ENCODE measurements around the gene METTL8.

Gene METTL8, protein sequence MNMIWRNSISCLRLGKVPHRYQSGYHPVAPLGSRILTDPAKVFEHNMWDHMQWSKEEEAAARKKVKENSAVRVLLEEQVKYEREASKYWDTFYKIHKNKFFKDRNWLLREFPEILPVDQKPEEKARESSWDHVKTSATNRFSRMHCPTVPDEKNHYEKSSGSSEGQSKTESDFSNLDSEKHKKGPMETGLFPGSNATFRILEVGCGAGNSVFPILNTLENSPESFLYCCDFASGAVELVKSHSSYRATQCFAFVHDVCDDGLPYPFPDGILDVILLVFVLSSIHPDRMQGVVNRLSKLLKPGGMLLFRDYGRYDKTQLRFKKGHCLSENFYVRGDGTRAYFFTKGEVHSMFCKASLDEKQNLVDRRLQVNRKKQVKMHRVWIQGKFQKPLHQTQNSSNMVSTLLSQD

DNA sequence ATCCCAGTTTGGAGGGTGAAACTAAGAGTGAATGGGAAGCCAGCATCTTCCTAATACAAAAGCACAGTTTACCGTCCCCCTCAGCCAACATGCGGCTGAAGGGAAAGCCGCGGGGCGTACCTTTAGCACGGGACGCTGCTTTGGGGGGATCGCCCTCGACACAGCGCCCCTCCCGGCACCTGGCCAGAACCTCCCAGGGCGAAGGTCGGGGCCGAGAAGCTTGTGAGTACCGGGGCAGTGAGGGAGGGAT is at the start of gene METTL8:
Gene METTL8 (minus strand): TSS at position 228 of the 250 bp plus-strand sequence. CDS start 41,805 bp downstream, outside the sequence.
- DNase-seq, result no peak

DNA sequence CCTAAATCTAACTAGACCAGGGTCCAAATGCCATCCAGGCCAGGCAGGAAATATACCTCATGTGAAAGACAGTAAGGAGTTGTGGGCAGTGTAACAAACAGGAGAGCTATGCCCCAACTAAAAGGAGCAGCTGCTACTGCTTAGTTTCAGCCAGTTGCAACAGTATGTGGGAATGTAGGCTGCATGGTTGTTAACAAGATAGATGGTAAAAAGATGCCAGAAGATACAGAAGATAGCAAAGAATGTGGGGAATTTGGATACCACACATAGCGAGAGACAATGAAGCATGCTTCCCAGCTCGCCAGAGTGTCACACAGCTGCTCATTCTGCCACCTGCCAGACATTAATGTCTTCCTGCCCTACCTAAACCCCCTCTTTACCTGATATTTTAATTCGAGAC is 49.1 kb upstream of the METTL8 start:
- DNase-seq, result no peak

DNA sequence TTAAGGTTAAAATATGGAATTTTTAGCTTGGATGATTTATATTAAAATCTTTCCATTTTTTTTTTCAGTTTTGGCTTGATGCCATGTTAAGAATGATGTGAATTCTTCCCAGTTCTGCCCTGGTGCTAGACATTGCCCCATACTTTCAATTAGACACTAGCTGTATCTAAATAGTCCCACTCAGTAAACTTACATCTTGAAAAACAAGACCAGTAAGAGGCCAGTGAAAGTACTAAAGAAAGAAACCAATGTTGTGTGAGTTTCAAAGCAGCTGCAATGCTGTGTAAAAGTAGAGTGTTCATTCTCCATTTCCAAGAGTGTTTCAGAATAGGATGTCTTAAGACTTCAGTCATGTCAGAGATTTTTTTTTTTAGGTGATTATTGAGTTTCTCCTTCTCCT is 48.5 kb upstream of the METTL8 start:
- DNase-seq, result no peak

DNA sequence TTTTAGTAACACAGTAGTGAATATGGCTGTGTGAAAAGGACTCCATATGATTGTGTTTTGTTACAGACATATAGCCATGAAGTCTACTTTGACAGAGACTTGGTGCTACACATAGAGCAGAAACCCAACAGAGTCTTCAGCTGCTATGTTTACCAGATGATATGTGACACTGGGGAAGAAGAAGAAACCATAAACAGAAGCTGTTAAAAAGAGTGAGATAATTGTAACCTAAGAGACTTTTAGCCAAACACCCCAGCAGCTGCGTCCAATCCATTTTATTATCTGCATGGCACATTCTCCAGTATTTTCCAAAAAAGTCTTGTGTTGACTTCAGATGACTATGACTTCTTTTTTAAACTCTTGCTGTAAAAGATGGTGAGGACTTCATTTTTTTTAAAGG is 47.1 kb upstream of the METTL8 start:
- DNase-seq, result no peak

DNA sequence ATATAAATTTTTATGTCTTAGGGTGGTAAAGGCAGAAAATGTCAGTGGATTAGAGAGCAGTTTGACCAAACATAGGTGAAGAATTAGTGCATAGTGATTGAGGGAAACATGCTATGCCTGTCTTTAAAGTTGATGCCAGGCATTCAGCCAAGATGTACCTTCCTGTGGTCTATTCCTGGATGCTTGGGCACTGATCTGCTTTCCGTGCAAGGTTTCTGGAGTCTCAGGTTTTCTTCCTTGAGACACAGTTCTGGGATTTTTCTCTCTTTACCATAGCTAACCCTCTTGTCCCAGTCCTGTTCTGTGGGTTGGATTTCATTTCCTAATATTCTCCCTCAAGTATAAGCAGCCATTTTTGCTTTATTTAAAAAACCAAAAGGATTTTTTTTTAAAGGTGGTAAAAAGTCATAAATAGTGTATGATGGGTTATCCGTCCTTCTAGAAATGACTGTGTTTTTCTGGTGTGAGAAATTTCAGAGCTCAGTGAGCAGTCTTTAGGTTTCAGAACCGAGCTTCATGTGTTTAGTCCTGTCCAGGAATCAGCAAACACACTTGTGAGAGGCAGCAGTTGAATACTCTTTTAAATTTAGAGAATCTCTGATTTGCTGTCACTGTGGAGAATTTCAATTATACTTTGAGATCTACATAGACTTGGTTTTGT is 45.5 kb upstream of the METTL8 start:
- DNase-seq, result no peak

DNA sequence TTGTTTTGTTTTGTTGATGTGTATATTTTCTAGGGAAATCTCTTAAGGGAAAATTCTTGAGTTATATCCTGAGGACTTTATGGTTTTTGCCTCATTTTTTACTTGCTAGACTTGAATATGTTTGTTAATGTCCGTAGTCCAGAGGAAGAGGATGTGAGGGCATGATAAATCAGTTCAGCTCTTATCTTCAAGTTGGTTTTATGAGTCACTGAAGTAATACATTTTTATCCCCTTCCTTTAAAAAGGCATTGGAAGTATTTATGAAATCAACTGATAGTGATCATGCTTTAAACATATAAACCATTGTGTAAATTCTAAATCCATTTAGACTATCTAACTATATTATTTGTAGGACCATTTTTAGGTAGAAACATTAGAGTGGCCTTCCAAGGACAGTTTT is 44.6 kb upstream of the METTL8 start:
- no peak for DNase-seq

DNA sequence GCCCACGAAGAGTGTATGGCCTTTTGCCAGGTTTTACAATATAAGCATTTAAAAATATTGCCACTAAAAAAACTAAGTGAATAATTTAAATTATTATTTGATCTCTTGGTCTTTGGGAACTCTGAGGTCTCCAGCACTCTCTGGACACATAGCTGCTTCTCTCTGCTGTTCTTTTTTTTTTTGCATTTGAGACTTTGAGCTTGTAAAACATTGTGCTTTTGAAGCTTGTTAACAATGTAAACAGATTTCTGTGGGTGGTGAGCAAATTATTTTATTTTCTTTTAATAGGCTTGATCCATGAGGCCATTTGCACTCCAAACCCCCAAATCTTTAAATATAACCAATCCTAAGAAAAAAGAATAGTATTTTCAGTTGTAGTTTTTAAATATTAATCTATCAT is 42.2 kb upstream of the METTL8 start:
- no peak for DNase-seq

DNA sequence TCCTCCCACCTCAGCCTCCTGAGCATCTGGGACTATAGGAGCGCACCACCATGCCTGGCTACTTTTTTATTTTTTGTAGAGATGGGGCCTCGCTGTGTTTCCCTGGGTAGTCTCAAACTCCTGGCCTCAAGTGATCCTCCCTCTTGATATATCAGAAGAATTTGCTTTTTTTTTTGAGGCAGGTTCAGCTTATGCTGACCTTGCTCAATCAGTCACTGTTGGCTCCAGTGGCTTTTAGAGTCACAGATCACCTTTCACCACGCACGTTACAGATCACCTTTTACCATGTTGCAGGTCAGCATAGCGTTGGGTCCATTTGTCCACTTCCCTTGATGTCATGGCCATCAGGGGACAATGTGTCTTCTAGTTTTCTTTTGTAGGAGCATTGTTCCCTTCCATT is 36.3 kb upstream of the METTL8 start:
- no peak for DNase-seq

DNA sequence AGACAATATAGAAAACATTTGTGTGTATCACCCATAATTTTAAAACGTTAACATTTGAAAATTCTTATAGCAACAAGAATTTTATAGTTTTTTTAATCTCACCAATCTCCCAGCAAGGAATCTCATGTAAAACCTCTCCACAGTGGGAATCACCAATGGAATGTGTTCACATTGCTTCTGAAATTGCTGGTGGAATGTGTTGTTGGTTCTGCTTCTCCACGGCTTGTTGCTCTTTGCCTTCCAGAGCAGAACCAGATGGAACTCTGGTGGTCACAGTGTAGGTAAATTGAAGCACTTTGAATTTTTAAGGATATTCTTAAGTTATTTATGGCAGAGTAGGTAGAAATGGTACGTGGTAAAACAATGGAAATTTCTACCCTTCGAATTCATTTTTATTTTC is 35.4 kb upstream of the METTL8 start:
- DNase-seq, result no peak

DNA sequence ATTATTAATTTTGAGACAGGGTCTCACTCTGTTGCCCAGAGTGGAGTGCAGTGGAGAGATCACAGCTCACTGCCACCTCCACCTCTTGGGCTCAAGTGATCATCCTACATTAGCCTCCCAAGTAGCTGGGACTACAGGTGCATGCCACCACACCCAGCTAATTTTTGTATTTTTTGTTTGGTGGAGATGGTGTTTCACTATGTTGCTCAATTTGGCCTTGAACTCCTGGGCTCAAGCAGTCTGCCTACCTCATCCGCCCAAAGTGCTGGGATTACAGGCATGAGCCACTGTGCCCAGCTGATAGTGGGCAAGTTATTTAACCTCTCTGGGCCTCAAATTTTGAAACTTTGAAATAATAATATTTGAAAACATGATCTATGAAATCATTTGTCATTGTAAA is 26.7 kb upstream of the METTL8 start:
- DNase-seq, result no peak

DNA sequence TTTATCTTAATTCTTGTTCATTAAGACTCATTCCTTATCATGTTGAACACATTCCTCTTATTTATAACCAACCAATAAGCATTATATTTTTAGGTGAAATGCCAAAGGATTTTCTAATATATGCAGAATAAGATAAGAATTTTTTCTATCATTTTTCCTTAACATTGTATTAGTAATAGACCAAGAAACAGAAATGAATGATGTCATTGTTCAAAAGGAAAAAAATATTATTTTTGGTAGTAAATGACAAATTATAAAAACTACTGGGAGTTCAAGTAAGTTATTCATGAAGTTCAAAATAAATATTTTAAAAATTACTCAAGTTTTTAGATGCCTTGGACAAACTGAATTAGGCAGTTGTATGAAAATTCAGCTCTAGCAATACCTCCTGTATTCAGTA is 25.7 kb upstream of the METTL8 start:
- DNase-seq, result no peak

DNA sequence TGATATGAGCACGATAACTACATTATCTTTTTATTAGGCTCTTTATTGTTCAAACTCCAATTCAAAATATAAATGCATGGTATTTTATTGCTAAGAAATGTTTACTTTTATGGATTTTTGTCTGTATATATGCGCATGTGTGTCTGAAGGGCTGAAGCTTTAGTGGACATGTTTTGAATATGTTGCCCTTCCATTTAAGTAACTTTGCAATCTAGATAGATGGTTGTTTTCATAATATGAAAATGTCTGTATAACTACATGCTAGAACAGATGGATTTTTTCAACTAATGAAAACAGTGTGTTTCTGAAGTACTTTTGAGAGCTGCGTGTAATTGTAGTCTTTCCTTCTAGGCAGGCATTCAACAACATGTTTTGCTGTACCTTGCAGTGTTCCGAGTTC is 19.0 kb upstream of the METTL8 start:
- no peak for DNase-seq

DNA sequence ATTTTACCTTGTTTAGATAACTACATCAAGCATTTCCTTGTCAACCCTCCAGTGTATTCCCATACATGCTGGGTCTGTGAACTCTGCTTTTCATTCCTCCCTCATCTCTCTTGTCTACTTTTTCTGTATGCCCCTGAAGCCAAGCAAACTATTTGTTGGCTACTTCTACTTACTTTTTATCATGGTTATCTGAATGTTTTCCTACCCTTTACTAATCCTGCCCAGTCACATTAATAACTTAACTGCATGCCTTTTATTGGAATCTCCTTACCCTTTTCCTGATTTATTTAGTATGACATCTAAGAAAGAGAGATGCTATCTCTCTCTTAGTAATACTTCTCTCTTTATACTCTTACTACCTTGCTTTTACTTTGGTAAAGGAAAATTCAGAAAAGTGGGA is 17.3 kb upstream of the METTL8 start:
- no peak for DNase-seq

DNA sequence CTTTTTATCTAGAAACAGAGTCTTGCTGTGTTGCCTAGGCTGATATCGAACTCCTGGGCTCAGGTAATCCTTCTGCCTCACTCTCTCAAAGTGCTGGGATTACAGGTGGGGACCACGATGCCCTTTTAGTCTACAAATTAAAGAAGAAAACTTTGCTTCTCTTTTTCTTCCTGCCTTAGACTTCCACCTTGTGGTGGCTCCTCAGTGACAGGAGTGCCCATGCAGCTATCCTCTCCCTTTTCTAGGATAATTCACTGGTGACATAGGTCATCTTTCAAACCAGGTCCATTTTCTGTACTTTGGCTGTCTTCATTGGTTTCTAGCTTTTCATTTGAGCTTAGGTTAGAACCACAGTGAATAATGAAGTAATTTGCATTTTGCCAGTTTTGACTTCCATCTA is 13.9 kb upstream of the METTL8 start:
- peak; percentile 25 to 37 for DNase-seq

DNA sequence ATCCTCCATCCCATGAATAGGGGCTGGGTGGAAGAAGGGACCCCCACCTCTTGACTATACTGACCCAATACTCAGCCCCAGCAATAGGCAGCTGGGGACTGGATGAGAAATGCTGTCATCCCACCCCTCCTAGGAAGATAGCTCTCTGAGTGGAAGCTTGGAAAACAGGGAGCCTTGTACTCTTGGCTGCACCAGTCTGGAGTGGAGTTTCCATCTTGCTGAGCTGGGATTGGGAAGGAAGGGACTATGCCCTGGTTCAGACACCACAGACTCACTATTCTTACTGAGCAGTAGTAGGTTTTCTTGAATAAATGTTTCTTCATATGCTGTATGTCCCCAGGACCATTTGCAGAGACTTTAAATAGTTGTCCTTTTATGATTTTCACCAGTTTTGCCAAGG is 7.7 kb upstream of the METTL8 start:
- DNase-seq, result no peak

DNA sequence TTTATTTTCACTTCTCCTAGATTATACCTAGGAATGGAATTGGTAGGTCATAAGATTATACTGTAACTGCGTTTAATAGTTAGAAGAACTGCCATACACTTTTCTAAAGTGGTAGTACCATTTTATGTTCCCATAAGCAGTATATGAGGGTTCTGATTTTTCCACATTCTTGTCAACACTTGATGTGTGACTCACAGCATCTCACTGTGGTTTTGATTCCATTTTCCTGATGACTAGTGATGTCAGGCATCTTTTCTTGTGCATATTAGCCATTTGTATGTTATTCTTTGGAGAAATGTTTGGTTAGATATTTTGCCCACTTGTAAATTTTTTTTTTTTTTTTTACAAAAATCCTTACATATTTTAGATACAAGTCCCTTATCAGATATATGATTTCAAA is 2.5 kb upstream of the METTL8 start:
- no peak for DNase-seq

DNA sequence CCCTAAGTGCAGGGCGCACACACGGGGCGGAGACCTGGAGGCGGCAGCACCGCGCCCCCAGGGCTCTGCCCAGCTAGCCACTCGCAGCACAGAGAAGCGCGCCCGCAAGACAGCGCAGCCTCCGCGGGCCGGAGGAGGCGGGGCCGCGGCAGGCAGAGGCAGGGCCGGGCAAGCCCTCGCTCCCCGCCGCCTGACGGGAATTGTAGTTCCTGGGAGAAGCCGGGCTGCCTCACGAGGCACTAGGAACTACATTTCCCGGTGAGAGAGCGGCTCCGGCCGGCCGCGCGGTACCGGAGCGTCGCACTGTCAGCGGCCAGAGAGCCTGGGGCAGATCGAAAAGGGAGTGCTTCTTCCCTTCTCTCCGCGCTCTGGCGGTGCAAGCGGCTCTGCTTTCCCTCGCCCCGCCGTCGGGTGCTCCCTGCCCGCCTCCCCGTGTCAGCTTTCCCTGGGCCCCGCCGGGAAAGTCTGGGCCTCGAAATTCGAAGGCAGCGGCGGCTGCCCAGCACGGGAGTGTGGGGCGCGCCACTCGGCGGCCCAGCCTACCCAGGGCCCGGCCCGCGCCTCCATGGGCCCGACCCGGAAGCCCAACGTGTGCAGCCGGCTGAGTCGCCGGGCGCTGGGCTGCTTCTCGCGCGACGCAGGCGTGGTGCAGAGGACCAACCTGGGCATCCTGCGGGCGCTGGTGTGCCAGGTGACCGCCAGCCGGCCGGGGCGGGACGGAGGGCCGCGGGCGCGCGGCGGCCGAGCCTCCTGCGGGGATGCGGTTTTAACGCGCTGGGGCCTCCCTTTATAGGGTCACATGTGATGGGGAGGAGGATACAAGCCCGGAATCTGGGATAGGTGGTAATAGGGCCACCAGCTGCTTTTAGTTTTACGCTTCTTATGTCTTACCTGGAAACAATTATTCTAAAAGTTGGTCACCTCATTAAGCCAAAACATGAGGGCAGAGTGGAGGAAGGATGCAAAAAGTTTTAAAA is 511 bp upstream of the METTL8 start, which contains the start of gene DCAF17:
Gene DCAF17 (plus strand): TSS at position 214 of the 977 bp plus-strand sequence. CDS start 352 bp downstream, at position 566.
- DNase-seq, result peak; percentile 99

DNA sequence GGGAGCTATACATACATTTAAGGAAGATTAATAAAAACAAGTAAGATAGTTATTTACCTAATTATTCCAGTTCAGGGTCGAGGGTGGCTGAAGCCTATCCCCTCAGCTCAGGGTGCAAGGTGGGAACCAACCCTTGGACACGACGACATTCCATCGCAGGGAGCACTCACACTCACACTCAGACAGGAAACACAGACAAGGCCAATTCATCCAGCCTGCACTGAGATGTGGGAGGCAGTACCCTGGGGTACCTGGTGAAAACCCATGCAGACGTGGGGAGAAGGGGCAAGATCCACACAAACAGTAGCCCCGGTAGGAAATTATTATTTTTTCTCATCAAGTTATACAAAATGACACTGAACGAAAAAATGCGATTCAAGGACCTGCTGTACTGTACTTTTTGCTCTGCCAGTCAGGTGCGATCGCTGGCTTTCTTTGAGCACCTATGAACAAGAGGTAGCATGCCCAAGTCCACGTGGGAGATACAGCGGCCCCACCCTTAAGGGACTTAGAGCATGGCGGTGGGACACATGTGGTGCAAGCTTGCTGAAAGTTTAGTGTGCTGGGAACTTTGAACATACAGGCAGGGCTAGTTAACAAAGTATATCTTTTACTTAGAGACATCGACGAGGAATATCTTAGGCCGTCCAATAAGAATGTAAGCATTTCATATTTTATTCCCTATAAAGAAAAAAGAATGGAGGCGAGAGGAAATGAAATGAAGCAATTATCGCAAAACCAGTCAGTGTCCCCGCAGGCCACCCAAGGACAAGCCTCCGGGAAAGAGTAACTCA is 624 bp downstream of the METTL8 start:
- peak; percentile 76 to 80 for DNase-seq

DNA sequence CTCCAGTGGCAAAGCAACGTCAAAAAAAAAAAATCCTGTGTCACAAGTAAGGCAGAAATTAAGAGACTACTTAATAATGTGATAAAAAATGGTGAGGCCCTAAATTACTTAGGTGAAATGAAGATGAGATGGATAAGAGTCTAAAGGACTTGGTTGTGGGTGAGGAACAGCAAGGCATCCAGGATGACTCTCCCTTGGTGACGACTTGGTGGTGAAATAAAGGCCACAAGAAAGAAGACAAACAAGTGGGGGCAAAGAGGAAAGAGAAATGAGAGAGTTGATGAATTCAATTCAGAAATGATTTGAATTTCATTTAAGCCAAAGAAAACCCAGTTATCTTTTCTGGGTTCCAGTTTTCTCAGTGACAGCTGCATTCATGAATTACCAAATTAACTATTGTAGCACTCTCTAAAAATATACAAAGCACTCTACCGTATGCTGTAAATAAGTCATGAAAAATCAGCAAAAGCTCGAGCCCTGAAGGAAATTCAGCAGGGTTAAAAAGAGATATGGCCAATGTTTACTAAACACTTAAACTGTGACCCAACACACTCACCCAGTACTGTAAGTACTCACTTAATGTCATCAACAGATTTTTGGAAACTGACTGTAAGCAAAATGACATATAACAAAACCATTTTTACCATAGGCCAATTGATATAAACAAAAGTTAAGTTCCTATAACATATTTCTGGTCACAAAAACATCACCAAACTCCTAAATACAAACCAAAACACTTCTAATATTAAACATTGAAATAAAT is 1.4 kb downstream of the METTL8 start:
- DNase-seq, result no peak

DNA sequence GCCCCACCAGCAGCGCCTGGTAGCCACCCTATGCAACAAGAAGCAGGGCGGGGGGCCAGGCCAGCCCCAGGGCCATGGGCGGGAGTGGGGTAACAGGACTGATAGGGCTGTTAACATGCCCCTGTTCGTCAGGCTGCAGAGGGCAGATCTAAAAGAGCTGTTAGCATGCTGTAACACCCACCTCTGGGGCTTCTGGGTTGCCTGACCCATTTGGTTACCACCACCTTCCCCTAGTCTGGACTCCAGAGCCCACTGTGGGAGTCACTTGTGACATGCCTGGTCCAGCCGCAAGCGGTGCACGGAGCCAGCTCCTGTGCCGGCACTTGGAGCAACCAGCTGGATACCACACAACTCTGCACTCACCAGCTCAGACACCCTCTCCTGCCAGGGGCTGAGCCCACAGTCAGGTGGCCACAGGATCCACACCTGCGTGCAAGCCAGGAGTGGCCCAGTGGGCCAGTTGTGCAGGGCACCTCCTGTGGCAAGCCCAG is 2.1 kb downstream of the METTL8 start:
- DNase-seq, result no peak

DNA sequence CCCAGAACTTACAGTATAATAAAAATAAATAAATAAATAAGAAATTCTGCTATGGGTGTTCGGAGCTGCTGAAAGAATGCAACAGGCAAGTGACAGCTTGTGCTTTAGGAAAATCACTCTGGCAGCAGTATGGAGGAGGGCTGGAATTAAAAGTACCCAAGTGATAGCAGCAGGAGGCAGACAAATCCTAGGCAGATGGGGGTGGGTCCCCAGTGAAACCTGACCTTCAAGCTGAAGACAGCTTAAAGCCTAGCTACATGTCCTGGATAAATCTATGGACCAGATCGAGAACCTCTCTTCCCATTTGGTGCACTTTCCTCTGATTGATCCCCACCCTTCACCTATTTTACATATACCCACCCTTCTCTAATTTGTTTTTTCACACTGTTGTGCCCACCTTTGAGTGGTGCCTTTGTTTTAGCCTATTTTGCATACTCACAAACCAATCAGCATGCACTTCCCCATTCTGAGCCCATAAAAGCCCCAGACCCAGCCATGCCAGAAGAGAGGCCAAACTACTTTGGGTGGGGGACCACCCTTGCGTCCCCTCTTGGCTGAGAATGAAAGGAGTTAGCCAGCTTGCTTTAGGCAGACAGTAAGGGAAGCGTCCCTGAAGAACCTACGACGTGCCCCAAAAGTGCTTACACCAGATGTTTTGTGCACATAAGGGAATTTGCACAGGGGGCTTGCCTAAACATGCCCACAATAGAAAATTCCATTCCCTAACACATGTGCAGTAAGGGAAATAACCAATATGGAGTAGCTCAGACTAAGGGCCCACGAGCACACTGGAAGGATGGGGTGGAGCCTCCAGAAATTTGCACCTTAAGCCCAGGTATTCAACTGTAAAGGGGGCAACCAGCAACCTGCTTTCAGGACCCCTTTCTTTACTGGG is 3.0 kb downstream of the METTL8 start:
- DNase-seq, result no peak
